PFSK-1 (cell line): ENCODE results near the gene CSTF1.

Experiments
- FOXP2 ChIP-seq: optimal IDR thresholded peaks from 2 replicates; pipeline ENCODE3; 2011; ENCODE audit warnings: borderline replicate concordance, control low read depth, inconsistent platforms; ENCODE audit not compliant: insufficient read depth; ENCODE audit errors: extremely low read length, extremely low read depth
- POLR2AphosphoS5 ChIP-seq: IDR thresholded peaks from 2 replicates; pipeline ENCODE4 v1.6.1; 2012; ENCODE audit warnings: low read depth, mild to moderate bottlenecking, control low read depth, low read length, moderate library complexity
- REST ChIP-seq, 2 experiments: IDR thresholded peaks; 2 replicates each; pipeline versions ENCODE4 v1.6.1 to v1.8.0; 2011 to 2012; ENCODE audit warnings: low read depth in 2 of 2, low read length in 2 of 2, control low read depth in 1 of 2, inconsistent platforms in 1 of 2, mild to moderate bottlenecking in 1 of 2, moderate library complexity in 1 of 2; ENCODE audit not compliant: insufficient read depth in 1 of 2
- SIN3A ChIP-seq: IDR thresholded peaks from 2 replicates; pipeline ENCODE4 v1.6.1; 2012; ENCODE audit warnings: mild to moderate bottlenecking, low read length, moderate library complexity, borderline replicate concordance; ENCODE audit not compliant: insufficient read depth
- TAF1 ChIP-seq: IDR thresholded peaks from 2 replicates; pipeline ENCODE4 v1.6.1; 2012; ENCODE audit warnings: low read length, control low read depth, borderline replicate concordance; ENCODE audit not compliant: insufficient read depth

GRCh38 chr20:56361900-56362299 lies 30.5 kb upstream of the CSTF1 start:
- TF ChIP-seq REST (IDR thresholded peaks at IDR 0.05; ENCODE audit: insufficient read depth in 1 of 2, low read depth in 2 of 2, low read length in 2 of 2) (no peak), POLR2AphosphoS5 (no peak), TAF1 (no peak), SIN3A (no peak), FOXP2 (no peak)
